K562 (cell line): ENCODE data around the gene MIB2.

Experiments used
- ATF4 ChIP-seq: fragments of 450-650 bp; formaldehyde crosslinking; IDR thresholded peaks from 2 replicates; pipeline ENCODE4 v1.4.0; 2022; ENCODE audit warnings: mild to moderate bottlenecking, moderate library complexity
- SP2 ChIP-seq: IDR thresholded peaks from 2 replicates; pipeline ENCODE4 v1.6.1; 2011; ENCODE audit warnings: mild to moderate bottlenecking, low read depth, low read length, moderate library complexity; ENCODE audit not compliant: poor library complexity, severe bottlenecking; ENCODE audit errors: extremely low read depth
- ZNF175 ChIP-seq: fragments of 200-800 bp; sonication (Bioruptor generic); IDR thresholded peaks from 2 replicates; pipeline ENCODE4 v1.6.1; 2016; ENCODE audit warnings: low read depth, mild to moderate bottlenecking, missing genetic modification characterization, missing compliant biosample characterization
- ZNF57 ChIP-seq: fragments of 450-650 bp; formaldehyde crosslinking; IDR thresholded peaks from 2 replicates; pipeline ENCODE4 v1.4.0; 2020; ENCODE audit warnings: mild to moderate bottlenecking, moderate library complexity
- TF ChIP-seq, protein P1 (sequence below): sonication (generic); formaldehyde crosslinking; IDR thresholded peaks from 2 replicates; pipeline ENCODE4 v1.4.0; 2020; ENCODE audit warnings: mild to moderate bottlenecking, missing genetic modification reagents
- TF ChIP-seq, protein P2 (sequence below), 3 experiments: IDR thresholded peaks in 2 of 3; conservative IDR thresholded peaks in 1 of 3; 2 replicates each; pipeline ENCODE4 v1.5.1; 2011 to 2012; ENCODE audit warnings: low read length in 3 of 3, mild to moderate bottlenecking in 3 of 3, control low read depth in 2 of 3, improper control_type of control experiment in 1 of 3, inconsistent platforms in 1 of 3, low read depth in 1 of 3, mixed read lengths in 1 of 3, moderate library complexity in 1 of 3; ENCODE audit not compliant: insufficient read depth in 2 of 3

DNA sequence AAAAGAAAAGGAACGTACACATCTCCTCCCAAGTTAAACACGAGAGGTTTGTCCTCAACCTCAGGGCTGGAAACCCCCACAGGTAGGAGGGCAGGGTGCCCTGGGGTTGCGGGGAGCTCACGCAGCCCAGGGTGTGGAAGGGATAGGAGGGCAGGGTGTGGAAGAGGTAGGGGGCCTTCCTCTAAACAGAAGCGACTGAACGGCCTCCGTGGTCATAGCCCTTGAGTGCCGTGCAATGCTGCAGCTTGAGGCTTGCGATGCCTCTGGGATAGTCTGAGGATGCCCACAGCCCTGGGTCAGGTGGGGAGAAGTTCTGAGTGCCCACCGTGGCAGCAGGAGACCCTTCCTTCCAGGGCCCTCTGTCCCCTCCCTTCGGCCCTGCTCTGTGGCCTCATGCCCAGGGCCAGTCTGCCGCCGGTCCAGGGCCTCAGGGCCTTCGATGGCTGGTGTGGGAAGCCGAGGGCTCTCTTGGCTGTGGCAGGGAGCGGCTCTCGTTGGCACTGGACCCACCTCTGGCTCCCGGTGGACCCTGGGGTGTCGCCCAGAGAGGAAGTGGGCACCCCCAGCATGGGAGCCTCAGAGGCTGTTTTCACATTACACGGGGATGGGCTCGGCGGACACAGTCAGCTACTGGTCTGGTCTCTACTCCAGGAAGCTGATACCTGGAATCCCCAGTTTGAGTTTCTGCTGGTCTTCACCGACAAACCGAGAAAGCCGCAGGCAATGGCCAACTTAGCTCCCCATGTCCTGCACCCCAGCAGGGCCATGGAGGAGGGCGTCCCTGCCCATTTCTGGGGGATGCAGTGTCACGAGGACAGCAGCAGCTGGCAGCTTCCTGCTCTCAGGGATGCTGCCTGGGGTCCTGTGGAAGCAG, 49.9 kb downstream of the MIB2 start:
- no peak for TF ChIP-seq ATF4 (CRISPR knock-in tag)
- no peak for TF ChIP-seq SP2
- TF ChIP-seq, protein P1, sequence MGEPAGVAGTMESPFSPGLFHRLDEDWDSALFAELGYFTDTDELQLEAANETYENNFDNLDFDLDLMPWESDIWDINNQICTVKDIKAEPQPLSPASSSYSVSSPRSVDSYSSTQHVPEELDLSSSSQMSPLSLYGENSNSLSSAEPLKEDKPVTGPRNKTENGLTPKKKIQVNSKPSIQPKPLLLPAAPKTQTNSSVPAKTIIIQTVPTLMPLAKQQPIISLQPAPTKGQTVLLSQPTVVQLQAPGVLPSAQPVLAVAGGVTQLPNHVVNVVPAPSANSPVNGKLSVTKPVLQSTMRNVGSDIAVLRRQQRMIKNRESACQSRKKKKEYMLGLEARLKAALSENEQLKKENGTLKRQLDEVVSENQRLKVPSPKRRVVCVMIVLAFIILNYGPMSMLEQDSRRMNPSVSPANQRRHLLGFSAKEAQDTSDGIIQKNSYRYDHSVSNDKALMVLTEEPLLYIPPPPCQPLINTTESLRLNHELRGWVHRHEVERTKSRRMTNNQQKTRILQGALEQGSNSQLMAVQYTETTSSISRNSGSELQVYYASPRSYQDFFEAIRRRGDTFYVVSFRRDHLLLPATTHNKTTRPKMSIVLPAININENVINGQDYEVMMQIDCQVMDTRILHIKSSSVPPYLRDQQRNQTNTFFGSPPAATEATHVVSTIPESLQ (CRISPR knock-in tag) = no peak
- TF ChIP-seq, protein P2, sequence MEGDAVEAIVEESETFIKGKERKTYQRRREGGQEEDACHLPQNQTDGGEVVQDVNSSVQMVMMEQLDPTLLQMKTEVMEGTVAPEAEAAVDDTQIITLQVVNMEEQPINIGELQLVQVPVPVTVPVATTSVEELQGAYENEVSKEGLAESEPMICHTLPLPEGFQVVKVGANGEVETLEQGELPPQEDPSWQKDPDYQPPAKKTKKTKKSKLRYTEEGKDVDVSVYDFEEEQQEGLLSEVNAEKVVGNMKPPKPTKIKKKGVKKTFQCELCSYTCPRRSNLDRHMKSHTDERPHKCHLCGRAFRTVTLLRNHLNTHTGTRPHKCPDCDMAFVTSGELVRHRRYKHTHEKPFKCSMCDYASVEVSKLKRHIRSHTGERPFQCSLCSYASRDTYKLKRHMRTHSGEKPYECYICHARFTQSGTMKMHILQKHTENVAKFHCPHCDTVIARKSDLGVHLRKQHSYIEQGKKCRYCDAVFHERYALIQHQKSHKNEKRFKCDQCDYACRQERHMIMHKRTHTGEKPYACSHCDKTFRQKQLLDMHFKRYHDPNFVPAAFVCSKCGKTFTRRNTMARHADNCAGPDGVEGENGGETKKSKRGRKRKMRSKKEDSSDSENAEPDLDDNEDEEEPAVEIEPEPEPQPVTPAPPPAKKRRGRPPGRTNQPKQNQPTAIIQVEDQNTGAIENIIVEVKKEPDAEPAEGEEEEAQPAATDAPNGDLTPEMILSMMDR (IDR thresholded peaks at IDR 0.05 in 2 of 3, conservative IDR thresholded peaks at IDR 0.05 in 1 of 3; ENCODE audit: insufficient read depth in 2 of 3, low read depth in 1 of 3, low read length in 3 of 3) = no peak
- no peak for TF ChIP-seq ZNF175
- no peak for TF ChIP-seq ZNF57 (CRISPR knock-in tag)
